ENCODE data around the gene MGMT. TPM values are rescaled to one million over a fixed set of nuclear protein-coding genes. Genes with fewer than 3 reads are reported as not detected.

MGMT gene
- total and polyA plus RNA-seq, 2 of the 4 experiments (the other 2 are of a cell fraction) = 11.5 to 17.8 TPM

GRCh38 chr10:129526943-129527342 lies 59.9 kb downstream of the MGMT start:
- H2BK5ac ChIP-seq (ENCODE audit: low read depth, low read length, poor library complexity, severe bottlenecking) = no peak overlapping the region
- ATAC-seq (ENCODE audit: low read depth) (no peak), DNase-seq (no peak)
- peaks cover 11% of the 10 kb centered on the region for H3K4me1 ChIP-seq (ENCODE audit: control insufficient read depth, insufficient read depth, low read length)
- H4K5ac ChIP-seq (ENCODE audit: low read depth, low read length) = no peak overlapping the region
- intact Hi-C loops (cut with micrococcal nuclease) = no loop called here
- 0 out of 2 replicates have a peak, but pooled peaks cover 4% of the 10 kb centered on the region for H3K9me1 ChIP-seq (ENCODE audit: insufficient read depth, low read length)
- H3K27ac ChIP-seq (ENCODE audit: insufficient read depth, low read length) = no peak overlapping the region
- H3K4me3 ChIP-seq (ENCODE audit: insufficient read depth, low read depth, low read length) = no peak overlapping the region
- ChIA-PET CTCF (no interaction called here), POLR2A (ENCODE audit: unreplicated experiment) (no interaction called here)
- H2AFZ ChIP-seq (replicated peaks; ENCODE audit: low read length, poor library complexity) = no peak overlapping the region
- no peak overlapping the region for H2BK15ac ChIP-seq (ENCODE audit: low read depth, low read length)
- H2AK9ac ChIP-seq (replicated peaks; ENCODE audit: low read depth, low read length, poor library complexity) = no peak overlapping the region
- WGBS, 2 experiments (ENCODE audit: extremely low coverage in 2 of 2, insufficient read length in 1 of 2) = 100% methylated on average over 3 of the region's 12 CpGs; no CpG with 5 or more reads in 1 of the 2 experiments
- no peaks in the 10 kb centered on the region for H4K20me1 ChIP-seq (ENCODE audit: insufficient read depth, low read length)
- dilution Hi-C loops (cut with HindIII; ENCODE audit: low sequenced_read_pairs, unreplicated experiment) = no loop called here
- no peak for TF ChIP-seq CTCF (conservative IDR thresholded peaks at IDR 0.05; ENCODE audit: low read depth, low read length)
- no peak for TF ChIP-seq MXI1 (IDR thresholded peaks at IDR 0.05; ENCODE audit: borderline replicate concordance, low read depth, low read length)
- TF ChIP-seq CEBPB (IDR thresholded peaks at IDR 0.05; ENCODE audit: low read depth, low read length) = no peak
- no peak for TF ChIP-seq POLR2A (IDR thresholded peaks at IDR 0.05; ENCODE audit: low read depth, low read length)
- TF ChIP-seq USF2 (IDR thresholded peaks at IDR 0.05; ENCODE audit: low read depth, low read length) = no peak
- TF ChIP-seq RFX5 (IDR thresholded peaks at IDR 0.05; ENCODE audit: low read depth, low read length) = no peak
- TF ChIP-seq ELK1 (IDR thresholded peaks at IDR 0.05; ENCODE audit: borderline replicate concordance, low read depth, low read length) = no peak
- no peak for TF ChIP-seq RAD21 (IDR thresholded peaks at IDR 0.05; ENCODE audit: low read length)
- TF ChIP-seq CHD1 (IDR thresholded peaks at IDR 0.05; ENCODE audit: low read depth, low read length) = no peak
- TF ChIP-seq MAFK (IDR thresholded peaks at IDR 0.05; ENCODE audit: low read depth, low read length) = no peak
- TF ChIP-seq NFE2L2 (IDR thresholded peaks at IDR 0.05; ENCODE audit: low read depth, low read length) = no peak
- no peak overlapping the region for H4K91ac ChIP-seq (ENCODE audit: insufficient read depth, low read depth, low read length)
- H3K79me1 ChIP-seq (ENCODE audit: low read depth in 1 of 2, low read length in 2 of 2) = peaks cover 5 to 7% of the 10 kb centered on the region in 2 experiments; a peak in 2 of 4 replicates
- no peak overlapping the region for H3K56ac ChIP-seq (ENCODE audit: extremely low read depth, insufficient read depth, low read length)
- H3K18ac ChIP-seq (ENCODE audit: low read depth, low read length) = no peak overlapping the region
- in situ Hi-C loops (cut with MboI; ENCODE audit: low sequenced_read_pairs) = no loop called here
- no peak overlapping the region for H3K14ac ChIP-seq (replicated peaks; ENCODE audit: low read depth, low read length)
- H3K36me3 ChIP-seq (ENCODE audit: control insufficient read depth, insufficient read depth, low read length) = no peaks in the 10 kb centered on the region
- H3K9me3 ChIP-seq (ENCODE audit: control insufficient read depth, insufficient read depth, low read length) = 0 out of 2 replicates have a peak, but pooled peaks cover 2% of the 10 kb centered on the region
- no TSS peak for BruUV-seq (replicated peaks)
- H3K9ac ChIP-seq (ENCODE audit: low read depth, low read length) = no peak overlapping the region
- H2AK5ac ChIP-seq (ENCODE audit: low read depth, low read length) = no peak overlapping the region
- H3K23ac ChIP-seq (ENCODE audit: low read depth, low read length) = no peak overlapping the region
- H2BK120ac ChIP-seq (ENCODE audit: low read depth, low read length) = no peak overlapping the region
- no peak overlapping the region for H3K4me2 ChIP-seq (ENCODE audit: low read depth, low read length)
- no peak overlapping the region for H4K8ac ChIP-seq (ENCODE audit: low read depth in 2 of 2, low read length in 2 of 2)
- no peaks in the 10 kb centered on the region for H3K27me3 ChIP-seq (ENCODE audit: control insufficient read depth, insufficient read depth, low read length)
- H3K4ac ChIP-seq (ENCODE audit: low read depth, low read length) = no peak overlapping the region
- no peak overlapping the region for H2BK20ac ChIP-seq (ENCODE audit: low read depth, low read length)

All from IMR-90 (cell line).